ENCODE data around the gene LTV1. TPM values are rescaled to one million over a fixed set of nuclear protein-coding genes. Genes with fewer than 3 reads are reported as not detected.

The LTV1 gene
- total RNA-seq, 1 donor, result 23.0 TPM

DNA sequence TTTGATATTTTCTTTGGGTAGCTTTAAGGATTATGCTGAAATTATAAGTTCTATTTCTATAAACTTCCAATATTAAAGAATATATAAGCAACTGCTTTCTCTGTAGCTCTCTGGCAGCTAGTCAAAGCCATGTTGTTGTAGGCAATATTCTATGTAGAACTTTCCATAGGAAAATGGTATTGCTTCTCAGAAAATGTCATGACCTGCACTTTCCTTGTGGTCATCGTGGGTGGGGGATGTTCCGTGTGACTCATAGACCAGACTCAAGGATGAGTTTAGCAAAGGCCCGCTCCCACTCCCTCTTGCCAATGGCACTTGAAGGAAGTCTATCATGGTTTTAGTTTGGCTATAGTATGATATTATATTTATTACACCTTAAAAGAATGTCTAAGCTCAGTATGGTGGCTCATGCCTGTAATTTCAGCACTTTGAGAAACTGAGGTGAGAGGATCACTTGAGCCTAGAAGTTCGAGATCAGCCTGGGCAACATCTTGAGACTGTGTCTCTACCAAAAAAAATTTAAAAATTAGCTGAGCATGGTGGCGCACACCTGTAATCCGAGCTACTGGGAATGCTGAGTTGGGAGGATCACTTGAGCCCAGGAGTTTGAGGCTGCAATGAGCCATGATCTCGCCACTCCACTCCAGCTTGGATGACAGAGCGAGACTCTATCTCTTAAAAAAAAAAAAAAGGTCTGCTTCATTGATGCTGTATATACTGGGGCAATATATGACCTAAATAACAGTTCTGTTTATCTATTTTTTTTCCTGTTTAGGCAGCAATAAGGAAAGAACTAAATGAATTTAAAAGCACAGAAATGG is 36.6 kb upstream of the LTV1 start:
- DNase-seq (ENCODE audit: low read depth), result peak; percentile 44
- no peak overlapping the region for H3K4me3 ChIP-seq (ENCODE audit: low read depth, low read length)
- TF ChIP-seq, protein P1, sequence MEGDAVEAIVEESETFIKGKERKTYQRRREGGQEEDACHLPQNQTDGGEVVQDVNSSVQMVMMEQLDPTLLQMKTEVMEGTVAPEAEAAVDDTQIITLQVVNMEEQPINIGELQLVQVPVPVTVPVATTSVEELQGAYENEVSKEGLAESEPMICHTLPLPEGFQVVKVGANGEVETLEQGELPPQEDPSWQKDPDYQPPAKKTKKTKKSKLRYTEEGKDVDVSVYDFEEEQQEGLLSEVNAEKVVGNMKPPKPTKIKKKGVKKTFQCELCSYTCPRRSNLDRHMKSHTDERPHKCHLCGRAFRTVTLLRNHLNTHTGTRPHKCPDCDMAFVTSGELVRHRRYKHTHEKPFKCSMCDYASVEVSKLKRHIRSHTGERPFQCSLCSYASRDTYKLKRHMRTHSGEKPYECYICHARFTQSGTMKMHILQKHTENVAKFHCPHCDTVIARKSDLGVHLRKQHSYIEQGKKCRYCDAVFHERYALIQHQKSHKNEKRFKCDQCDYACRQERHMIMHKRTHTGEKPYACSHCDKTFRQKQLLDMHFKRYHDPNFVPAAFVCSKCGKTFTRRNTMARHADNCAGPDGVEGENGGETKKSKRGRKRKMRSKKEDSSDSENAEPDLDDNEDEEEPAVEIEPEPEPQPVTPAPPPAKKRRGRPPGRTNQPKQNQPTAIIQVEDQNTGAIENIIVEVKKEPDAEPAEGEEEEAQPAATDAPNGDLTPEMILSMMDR (IDR thresholded peaks at IDR 0.05; ENCODE audit: insufficient read depth, low read length), result no peak

DNA sequence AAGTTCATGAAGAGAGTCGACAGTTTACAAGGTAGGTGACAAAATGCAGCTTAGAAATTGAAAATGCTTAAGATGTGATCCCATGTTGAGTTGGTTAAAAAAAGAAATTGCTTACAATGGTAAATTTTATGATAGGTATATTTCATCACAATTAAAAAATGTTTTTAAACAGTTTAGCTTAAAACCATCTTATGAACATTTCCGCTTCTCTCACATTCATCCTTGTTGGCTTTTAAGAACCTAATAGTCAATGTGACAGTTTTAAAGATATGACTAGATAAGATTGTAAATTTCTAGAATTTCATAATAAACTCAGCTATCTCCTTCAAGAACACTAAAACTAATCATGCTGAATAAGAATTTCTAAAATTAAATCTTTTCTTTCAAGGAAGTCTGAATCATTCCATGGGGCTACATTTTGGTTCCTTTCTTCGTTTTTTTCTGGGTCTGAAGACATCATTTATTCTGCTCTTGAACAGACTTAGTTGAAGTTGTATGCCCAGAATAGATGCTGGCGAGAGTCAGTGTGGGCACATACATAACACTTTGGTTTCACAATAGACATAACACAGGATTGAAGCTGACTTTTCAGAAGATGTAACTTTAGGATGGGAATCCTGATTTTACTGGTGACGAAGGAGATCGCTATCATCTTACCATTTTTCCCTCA is 35.9 kb upstream of the LTV1 start:
- no peak overlapping the region for H3K4me3 ChIP-seq (ENCODE audit: low read depth, low read length)
- TF ChIP-seq, protein P1 (IDR thresholded peaks at IDR 0.05; ENCODE audit: insufficient read depth, low read length), result no peak
- no peak for DNase-seq (ENCODE audit: low read depth)

DNA sequence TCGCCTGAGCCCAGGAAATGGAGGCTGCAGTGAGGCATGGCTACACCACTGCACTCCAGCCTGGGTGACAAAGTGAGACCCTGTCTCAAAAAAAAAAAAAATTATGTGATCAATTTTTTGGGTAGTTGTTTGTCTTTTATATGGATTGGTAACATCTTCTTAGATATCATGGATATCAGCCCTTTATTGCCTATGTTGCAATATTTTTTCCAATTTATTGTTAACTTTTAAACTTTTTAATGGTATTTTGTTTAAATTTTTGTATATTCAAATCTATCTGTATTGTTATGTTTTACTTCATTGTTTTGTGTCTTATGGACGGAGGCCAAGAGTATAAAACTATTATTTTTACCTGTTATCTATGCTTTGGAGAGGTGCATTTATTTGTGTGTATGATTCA is 32.4 kb upstream of the LTV1 start:
- TF ChIP-seq, protein P1 (IDR thresholded peaks at IDR 0.05; ENCODE audit: insufficient read depth, low read length), result no peak
- no peak overlapping the region for H3K4me3 ChIP-seq (ENCODE audit: low read depth, low read length)
- DNase-seq (ENCODE audit: low read depth), result no peak

DNA sequence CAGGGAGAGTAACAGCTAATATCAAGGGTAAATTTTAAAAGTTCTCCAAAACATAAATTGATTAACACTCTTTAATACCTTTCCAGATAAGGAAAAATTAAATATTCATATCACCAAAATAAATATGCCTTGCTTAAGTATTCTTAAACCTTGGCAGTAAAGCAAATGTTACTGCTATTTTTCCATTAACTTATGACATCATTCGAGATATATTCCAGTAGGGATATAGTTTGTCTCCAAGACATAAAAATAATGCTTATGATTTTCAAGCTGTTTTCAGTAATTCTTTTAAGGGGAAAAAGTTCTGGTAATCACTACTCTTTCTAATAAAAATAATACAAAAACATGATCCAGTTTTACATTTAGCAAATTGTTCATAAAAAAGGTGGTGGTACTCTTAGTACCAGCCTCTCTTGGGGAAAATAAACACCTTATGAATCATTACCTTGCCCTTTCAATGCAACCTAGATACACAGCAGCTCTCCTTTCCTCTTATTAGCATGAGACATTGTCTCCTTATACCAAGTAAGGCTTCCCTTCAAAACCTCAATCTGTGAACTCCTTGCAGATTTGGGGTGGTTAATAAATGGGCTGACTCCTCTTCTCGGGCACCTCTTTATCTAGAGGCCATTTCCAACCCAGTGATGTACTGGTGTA is 31.5 kb upstream of the LTV1 start:
- H3K4me3 ChIP-seq (ENCODE audit: low read depth, low read length), result no peak overlapping the region
- no peak for DNase-seq (ENCODE audit: low read depth)
- TF ChIP-seq, protein P1 (IDR thresholded peaks at IDR 0.05; ENCODE audit: insufficient read depth, low read length), result no peak

DNA sequence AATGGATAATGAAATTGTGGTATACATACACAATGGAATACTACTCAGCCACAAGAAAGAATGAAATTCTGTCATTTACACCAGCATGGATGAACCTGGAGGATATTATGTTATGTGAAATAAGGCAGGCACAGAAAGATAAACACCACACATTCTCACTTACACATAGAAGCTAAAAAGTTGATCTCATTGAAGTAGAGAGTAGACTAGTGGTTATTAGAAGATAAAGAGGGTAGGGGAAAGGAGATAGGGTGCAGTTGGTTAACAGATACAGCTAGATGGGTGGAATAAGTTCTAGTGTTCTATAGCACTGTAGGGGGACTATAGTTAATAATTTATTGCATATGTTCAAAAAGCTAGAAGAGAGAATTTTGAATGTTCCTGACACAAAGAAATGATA is 25.5 kb upstream of the LTV1 start:
- H3K4me3 ChIP-seq (ENCODE audit: low read depth, low read length), result no peak overlapping the region
- TF ChIP-seq, protein P1 (IDR thresholded peaks at IDR 0.05; ENCODE audit: insufficient read depth, low read length), result no peak

DNA sequence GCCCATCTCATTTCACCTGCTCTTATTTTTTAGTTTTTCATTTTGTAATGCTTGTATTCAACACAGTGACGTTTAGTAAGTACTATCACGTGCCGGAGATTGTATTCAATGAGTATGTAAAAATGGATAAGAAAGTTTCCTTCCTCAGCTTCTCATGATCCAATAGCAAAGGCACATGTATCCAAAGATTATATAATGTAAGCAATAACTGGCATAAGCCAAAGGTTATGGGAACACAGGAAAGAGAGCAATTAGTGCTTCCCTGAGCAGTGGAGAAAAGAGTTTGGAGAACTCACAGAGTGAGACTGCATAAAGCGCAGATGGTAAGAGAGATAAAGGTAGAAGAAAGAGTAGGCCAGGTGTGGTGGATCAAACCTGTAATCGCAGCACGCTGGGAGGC is 21.8 kb upstream of the LTV1 start:
- TF ChIP-seq, protein P1 (IDR thresholded peaks at IDR 0.05; ENCODE audit: insufficient read depth, low read length), result no peak
- no peak overlapping the region for H3K4me3 ChIP-seq (ENCODE audit: low read depth, low read length)
- DNase-seq (ENCODE audit: low read depth), result no peak

More for the DNA sequence above, 25.5 kb upstream of the LTV1 start:
- no peak for DNase-seq (ENCODE audit: low read depth)

All from fibroblast of the aortic adventitia (primary cell).